ENCODE results near the gene EFCAB14.

DNA sequence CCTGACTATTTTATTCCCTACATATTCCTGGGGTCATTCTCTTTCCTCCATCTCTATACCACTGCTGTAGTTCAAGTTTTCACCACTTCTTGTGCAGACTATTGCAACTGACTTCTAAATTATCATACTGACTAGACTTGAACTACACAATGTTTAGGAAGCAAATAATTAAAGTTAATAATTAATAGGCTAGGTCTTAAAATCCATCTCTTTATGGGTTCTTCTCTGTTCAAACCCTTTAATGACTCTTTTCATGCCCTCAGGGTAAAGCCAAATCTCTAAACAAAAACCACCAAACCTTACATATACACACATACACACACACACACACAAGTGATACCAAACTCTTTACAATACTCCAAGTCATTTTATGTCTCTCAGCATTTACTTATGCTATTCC is 80.0 kb downstream of the EFCAB14 start:
- no peak for TF ChIP-seq MTA3 (IDR thresholded peaks at IDR 0.05; ENCODE audit: borderline replicate concordance)
- no peak for TF ChIP-seq EZH2 (IDR thresholded peaks at IDR 0.05; ENCODE audit: borderline replicate concordance, low read depth, low read length)
- TF ChIP-seq TEAD1 (CRISPR knock-in tag; IDR thresholded peaks at IDR 0.05), result no peak
- TF ChIP-seq GATAD2B (IDR thresholded peaks at IDR 0.05; ENCODE audit: borderline replicate concordance), result no peak
- TF ChIP-seq, protein P1, sequence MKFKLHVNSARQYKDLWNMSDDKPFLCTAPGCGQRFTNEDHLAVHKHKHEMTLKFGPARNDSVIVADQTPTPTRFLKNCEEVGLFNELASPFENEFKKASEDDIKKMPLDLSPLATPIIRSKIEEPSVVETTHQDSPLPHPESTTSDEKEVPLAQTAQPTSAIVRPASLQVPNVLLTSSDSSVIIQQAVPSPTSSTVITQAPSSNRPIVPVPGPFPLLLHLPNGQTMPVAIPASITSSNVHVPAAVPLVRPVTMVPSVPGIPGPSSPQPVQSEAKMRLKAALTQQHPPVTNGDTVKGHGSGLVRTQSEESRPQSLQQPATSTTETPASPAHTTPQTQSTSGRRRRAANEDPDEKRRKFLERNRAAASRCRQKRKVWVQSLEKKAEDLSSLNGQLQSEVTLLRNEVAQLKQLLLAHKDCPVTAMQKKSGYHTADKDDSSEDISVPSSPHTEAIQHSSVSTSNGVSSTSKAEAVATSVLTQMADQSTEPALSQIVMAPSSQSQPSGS (CRISPR knock-in tag; IDR thresholded peaks at IDR 0.05), result no peak
- TF ChIP-seq JUND (IDR thresholded peaks at IDR 0.05; ENCODE audit: borderline replicate concordance, low read depth, low read length), result no peak
- TF ChIP-seq JUND (tag; IDR thresholded peaks at IDR 0.05; ENCODE audit: borderline replicate concordance, low read depth, low read length), result no peak
- no peak for TF ChIP-seq TAF1 (IDR thresholded peaks at IDR 0.05; ENCODE audit: control insufficient read depth, extremely low read depth, insufficient read depth, low read length, severe bottlenecking)
- no peak for TF ChIP-seq JUNB (CRISPR knock-in tag; conservative IDR thresholded peaks at IDR 0.05)

Data from K562 (cell line).